Measurements from ENCODE around the gene ANKRD49.
A peak's percentile ranks its signal among the peaks of the same experiment; 100 is the strongest.

ANKRD49 gene

GRCh38 chr11:94543695-94544645 is 50.2 kb downstream of the ANKRD49 start, which contains the start of gene FUT4:
TSS of gene FUT4 (plus strand) at chr11:94543921. CDS start at chr11:94544134, 213 bp downstream.
- DNase-seq (ENCODE audit: low spot score), result peak; percentile 70

- no peak for DNase-seq (ENCODE audit: low spot score)
These were observed 51.0 kb downstream of the ANKRD49 start for GRCh38 chr11:94544646-94545263.

DNA sequence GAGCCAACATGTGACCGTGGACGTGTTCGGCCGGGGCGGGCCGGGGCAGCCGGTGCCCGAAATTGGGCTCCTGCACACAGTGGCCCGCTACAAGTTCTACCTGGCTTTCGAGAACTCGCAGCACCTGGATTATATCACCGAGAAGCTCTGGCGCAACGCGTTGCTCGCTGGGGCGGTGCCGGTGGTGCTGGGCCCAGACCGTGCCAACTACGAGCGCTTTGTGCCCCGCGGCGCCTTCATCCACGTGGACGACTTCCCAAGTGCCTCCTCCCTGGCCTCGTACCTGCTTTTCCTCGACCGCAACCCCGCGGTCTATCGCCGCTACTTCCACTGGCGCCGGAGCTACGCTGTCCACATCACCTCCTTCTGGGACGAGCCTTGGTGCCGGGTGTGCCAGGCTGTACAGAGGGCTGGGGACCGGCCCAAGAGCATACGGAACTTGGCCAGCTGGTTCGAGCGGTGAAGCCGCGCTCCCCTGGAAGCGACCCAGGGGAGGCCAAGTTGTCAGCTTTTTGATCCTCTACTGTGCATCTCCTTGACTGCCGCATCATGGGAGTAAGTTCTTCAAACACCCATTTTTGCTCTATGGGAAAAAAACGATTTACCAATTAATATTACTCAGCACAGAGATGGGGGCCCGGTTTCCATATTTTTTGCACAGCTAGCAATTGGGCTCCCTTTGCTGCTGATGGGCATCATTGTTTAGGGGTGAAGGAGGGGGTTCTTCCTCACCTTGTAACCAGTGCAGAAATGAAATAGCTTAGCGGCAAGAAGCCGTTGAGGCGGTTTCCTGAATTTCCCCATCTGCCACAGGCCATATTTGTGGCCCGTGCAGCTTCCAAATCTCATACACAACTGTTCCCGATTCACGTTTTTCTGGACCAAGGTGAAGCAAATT is 51.7 kb downstream of the ANKRD49 start:
- DNase-seq (ENCODE audit: low spot score), result no peak

GRCh38 chr11:94546162-94546470 is 52.3 kb downstream of the ANKRD49 start:
- no peak for DNase-seq (ENCODE audit: low spot score)

DNA sequence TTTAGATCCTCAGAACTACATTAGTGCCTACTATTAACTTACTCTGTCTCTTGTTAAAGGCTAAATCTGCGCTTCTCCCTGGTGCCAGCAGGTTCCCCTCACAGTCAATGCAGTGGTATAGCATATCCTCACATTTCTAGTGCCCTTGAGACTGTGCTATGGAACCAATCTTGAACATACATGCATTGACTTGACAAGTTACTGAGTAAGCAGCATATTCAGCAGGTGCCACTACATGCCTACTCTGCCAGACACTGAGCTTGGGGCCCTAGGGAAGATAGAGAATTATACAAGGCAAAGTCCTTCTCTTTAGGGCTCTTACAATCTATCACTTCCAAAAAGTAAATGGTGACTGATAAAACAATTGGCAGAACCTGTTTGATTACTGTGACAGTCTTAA is 53.1 kb downstream of the ANKRD49 start:
- no peak for DNase-seq (ENCODE audit: low spot score)

DNA sequence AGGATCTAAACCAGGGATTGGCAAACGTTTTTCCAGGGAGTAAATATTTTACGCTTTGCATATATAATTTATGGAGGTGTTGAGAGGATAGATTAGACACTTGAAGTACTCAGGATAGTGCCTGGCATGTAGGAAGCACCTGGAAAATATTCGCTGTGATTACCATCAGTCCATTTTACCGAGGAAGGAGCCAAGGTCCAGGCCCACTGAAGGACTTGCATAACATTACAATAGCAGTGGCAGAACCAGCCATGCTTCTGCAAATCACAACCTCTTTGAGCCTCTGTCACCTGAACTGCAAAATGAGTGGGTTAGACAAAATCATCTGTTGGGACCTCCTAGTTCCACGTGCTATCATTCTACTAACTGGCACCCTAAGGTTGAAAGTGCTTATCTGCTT is 55.4 kb downstream of the ANKRD49 start:
- DNase-seq (ENCODE audit: low spot score), result no peak
